Mesendoderm (in vitro differentiated cells): ENCODE data around the gene OR2A42.
"Not testable (repeated sequence)": the region's sequence is repeated elsewhere in the genome, so short reads cannot be mapped to it uniquely, and the experiment has no call there.

Source experiments
- DNase-seq: peaks from one replicate; pipeline ENCODE4 v3.0.0; 2013
- H2AK5ac ChIP-seq: 2 replicates; pipeline ENCODE4 v1.6.1; 2013; ENCODE audit warnings: low read length, inconsistent platforms
- H2BK120ac ChIP-seq: 2 replicates; pipeline ENCODE4 v1.6.1; 2013; ENCODE audit warnings: low read depth, mild to moderate bottlenecking, low read length, moderate library complexity, mixed read lengths
- H2BK15ac ChIP-seq: replicated peaks from 2 replicates; pipeline ENCODE4 v1.6.1; 2013; ENCODE audit warnings: low read depth, mild to moderate bottlenecking, moderate library complexity
- H2BK5ac ChIP-seq: 2 replicates; pipeline ENCODE4 v1.6.1; 2013; ENCODE audit warnings: low read length, inconsistent platforms
- H3K18ac ChIP-seq: 2 replicates; pipeline ENCODE4 v1.6.1; 2013; ENCODE audit warnings: mild to moderate bottlenecking, low read length, mixed read lengths
- H3K23ac ChIP-seq: one replicate; pipeline ENCODE4 v1.6.1; 2013; ENCODE audit warnings: low read length
- H3K27ac ChIP-seq: 2 replicates; pipeline ENCODE4 v1.5.1; 2013; ENCODE audit warnings: low read depth, mild to moderate bottlenecking, inconsistent platforms, low read length, moderate library complexity
- H3K27me3 ChIP-seq: 2 replicates; pipeline ENCODE4 v1.6.1; 2013; ENCODE audit warnings: low read length, control low read depth, mild to moderate bottlenecking, inconsistent platforms; ENCODE audit not compliant: insufficient read depth, poor library complexity
- H3K36me3 ChIP-seq: 2 replicates; pipeline ENCODE4 v1.6.1; 2013; ENCODE audit warnings: low read length, inconsistent platforms; ENCODE audit not compliant: control insufficient read depth, insufficient read depth
- H3K4ac ChIP-seq: one replicate; pipeline ENCODE4 v1.6.1; 2013; ENCODE audit warnings: low read depth, mild to moderate bottlenecking, low read length, moderate library complexity
- H3K4me1 ChIP-seq: 2 replicates; pipeline ENCODE4 v1.6.1; 2013; ENCODE audit warnings: low read depth, low read length, inconsistent platforms; ENCODE audit not compliant: control insufficient read depth
- H3K4me2 ChIP-seq: 2 replicates; pipeline ENCODE4 v1.6.1; 2013; ENCODE audit warnings: low read length
- H3K4me3 ChIP-seq: 2 replicates; pipeline ENCODE4 v1.5.1; 2013; ENCODE audit warnings: mild to moderate bottlenecking, low read length
- H3K56ac ChIP-seq: one replicate; pipeline ENCODE4 v1.6.1; 2013; ENCODE audit warnings: low read length
- H3K79me1 ChIP-seq: 2 replicates; pipeline ENCODE4 v1.6.1; 2013; ENCODE audit warnings: low read length, inconsistent platforms
- H3K79me2 ChIP-seq: 2 replicates; pipeline ENCODE4 v1.6.1; 2013; ENCODE audit warnings: mild to moderate bottlenecking, low read length; ENCODE audit not compliant: control insufficient read depth, insufficient read depth
- H3K9ac ChIP-seq: 2 replicates; pipeline ENCODE4 v1.6.1; 2013; ENCODE audit warnings: low read length, inconsistent platforms
- H4K5ac ChIP-seq: one replicate; pipeline ENCODE4 v1.6.1; 2013; ENCODE audit warnings: low read length
- H4K8ac ChIP-seq: one replicate; pipeline ENCODE4 v1.6.1; 2013; ENCODE audit warnings: low read depth, mild to moderate bottlenecking, control low read depth, low read length, moderate library complexity
- WGBS: extraction: QIAGEN DNeasy Blood & Tissue Kit; methylation state at CpG from one replicate; pipeline ENCODE4 v1.1.7; 2013; ENCODE audit warnings: low lambda C conversion rate, missing lambda C conversion rate; ENCODE audit not compliant: insufficient coverage; ENCODE audit errors: extremely low coverage; 5-methylcytosine and 5-hydroxymethylcytosine counted together

The OR2A42 gene

DNA sequence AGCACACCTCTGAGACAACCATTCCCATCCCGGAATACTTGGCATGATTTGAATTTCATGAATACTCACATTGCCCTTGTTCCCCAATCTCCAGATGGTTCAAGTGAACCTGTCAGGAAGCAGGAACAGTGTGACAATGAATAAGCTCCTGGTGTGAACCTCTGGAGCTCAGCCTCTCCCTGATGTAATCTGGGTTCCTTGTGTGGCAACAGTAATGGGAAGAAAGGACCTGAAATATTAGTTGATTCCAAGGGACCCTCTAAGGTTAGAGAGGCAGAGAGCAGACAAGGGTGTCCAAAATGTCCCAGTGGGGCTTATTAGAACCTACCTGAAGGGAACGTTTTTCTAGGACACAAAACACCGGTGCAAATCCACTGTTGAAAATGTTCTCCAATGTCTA is 16.7 kb upstream of the OR2A42 start:
- Histone ChIP-seq H3K4me1 (peaks cover 7% of the 10 kb centered on the region), H3K18ac (peak overlapping the region; percentile 75), H4K5ac (peak overlapping the region; percentile 2), H3K4me2 (no peak overlapping the region), H3K27ac (no peak overlapping the region), H2BK120ac (no peak overlapping the region), H4K8ac (no peak overlapping the region), H3K36me3 (no peaks in the 10 kb centered on the region), H3K9ac (no peak overlapping the region), H2BK5ac (peak overlapping the region; percentile 5), H3K56ac (peak overlapping the region; percentile 60), H3K27me3 (no peaks in the 10 kb centered on the region), H3K79me2 (no peaks in the 10 kb centered on the region), H3K23ac (no peak overlapping the region), H2AK5ac (no peak overlapping the region), H2BK15ac (no peak overlapping the region), H3K4me3 (no peak overlapping the region), H3K4ac (no peak overlapping the region), H3K79me1 (no peaks in the 10 kb centered on the region)
- peak; percentile 96 for DNase-seq
- no CpG with 5 or more reads among the region's 3 CpGs for WGBS

DNA sequence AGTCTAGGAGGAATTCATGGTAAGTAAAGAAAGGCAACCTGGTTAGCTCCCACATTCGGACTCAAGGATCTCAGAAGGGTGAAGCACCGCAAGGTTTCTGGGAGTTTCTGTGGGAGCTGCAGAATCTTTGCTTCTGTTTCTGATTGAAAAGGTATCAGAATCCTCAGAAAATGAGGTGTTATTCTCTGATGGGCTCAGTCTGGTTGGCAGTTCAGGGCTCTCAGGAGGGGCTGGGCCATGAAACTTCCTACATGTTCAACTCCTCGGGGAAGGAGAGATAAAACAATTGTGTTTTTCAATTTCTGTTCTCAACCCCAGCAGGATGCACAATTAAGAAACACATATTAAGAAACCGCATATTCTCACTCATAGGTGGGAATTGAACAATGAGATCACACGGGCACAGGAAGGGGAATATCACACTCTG is 16.1 kb upstream of the OR2A42 start:
- Histone ChIP-seq H3K36me3 (no peaks in the 10 kb centered on the region), H3K4me1 (peaks cover 7% of the 10 kb centered on the region), H2BK5ac (no peak overlapping the region), H3K4me3 (no peak overlapping the region), H3K56ac (no peak overlapping the region), H3K79me2 (no peaks in the 10 kb centered on the region), H3K18ac (peak overlapping the region; percentile 61), H2BK120ac (peak overlapping the region; percentile 33), H3K9ac (no peak overlapping the region), H3K27me3 (no peaks in the 10 kb centered on the region), H3K4me2 (no peak overlapping the region), H3K4ac (no peak overlapping the region), H2BK15ac (no peak overlapping the region), H4K8ac (no peak overlapping the region), H3K23ac (no peak overlapping the region), H3K79me1 (no peaks in the 10 kb centered on the region), H2AK5ac (no peak overlapping the region), H4K5ac (no peak overlapping the region), H3K27ac (peak overlapping the region; percentile 6)
- DNase-seq, result peak; percentile 77
- no CpG with 5 or more reads among the region's 5 CpGs for WGBS

DNA sequence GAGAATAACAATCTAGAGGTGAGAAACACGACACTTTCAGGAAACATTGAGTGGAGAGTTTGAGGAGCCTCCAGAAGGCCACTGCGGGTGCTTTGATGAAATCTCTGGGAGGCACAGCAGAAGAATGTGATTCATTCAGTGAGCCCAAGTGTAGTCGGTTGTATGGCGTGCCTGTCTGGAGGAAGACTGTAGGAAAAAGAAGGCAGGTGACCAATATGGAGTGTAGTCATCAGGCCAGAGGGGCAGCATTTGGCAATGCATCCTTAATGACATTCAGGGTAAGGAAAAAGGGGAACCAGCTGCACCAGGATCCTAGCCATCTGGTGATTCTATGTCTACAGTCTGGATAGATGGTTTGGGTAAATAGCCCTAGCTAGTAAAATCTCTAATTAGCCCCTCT is 12.9 kb upstream of the OR2A42 start:
- H3K4me3 ChIP-seq, H3K23ac ChIP-seq, H3K27ac ChIP-seq, H3K79me1 ChIP-seq, H4K8ac ChIP-seq, H3K79me2 ChIP-seq, H3K4me2 ChIP-seq, H3K36me3 ChIP-seq, H3K9ac ChIP-seq, H2BK5ac ChIP-seq, H3K4ac ChIP-seq, H3K27me3 ChIP-seq, H3K18ac ChIP-seq, H3K56ac ChIP-seq, H3K4me1 ChIP-seq, DNase-seq, H2BK120ac ChIP-seq, H2AK5ac ChIP-seq, H2BK15ac ChIP-seq, H4K5ac ChIP-seq: not testable (repeated sequence)
- WGBS, result no CpG with 5 or more reads among the region's 4 CpGs

DNA sequence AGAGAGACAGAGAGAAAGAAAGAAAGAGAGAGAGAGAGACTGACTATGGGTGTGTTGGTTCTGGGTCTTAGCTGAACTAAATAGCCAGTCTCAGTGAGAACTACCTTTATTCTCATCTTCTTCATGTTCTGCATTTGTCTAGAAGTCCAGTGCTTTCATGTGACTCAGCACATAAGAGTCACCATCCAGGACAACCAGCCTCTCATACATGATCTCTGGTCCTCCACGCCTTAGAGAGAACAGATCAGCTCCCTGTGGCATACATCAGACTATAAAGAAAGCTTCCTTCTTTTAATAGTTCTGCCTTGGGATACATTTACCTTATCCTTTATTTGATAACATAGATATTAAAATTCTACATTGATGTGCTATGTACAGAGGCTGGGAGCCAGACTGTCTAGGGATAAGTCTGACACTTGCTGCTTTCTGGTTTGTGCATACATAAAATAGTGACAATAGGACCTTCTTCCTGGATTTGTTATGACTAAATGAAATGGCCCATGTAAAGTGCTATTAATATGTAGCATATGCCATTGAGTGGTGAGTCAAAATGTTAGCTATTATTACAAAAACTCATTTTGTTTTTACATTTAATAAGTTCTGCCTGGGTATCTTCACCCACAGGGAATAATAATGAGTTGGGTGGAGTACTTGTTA is 8.4 kb upstream of the OR2A42 start:
- H3K27ac ChIP-seq, H3K4me1 ChIP-seq, H3K4me2 ChIP-seq, H3K56ac ChIP-seq, DNase-seq, H3K4me3 ChIP-seq, H2BK5ac ChIP-seq, H3K79me1 ChIP-seq, H3K79me2 ChIP-seq, H3K36me3 ChIP-seq, H3K27me3 ChIP-seq, H4K5ac ChIP-seq, H3K23ac ChIP-seq, H4K8ac ChIP-seq, H3K4ac ChIP-seq, H2BK15ac ChIP-seq, H2BK120ac ChIP-seq, H3K18ac ChIP-seq, H3K9ac ChIP-seq, H2AK5ac ChIP-seq: not testable (repeated sequence)
- WGBS, result no CpG with 5 or more reads among the region's 1 CpG

DNA sequence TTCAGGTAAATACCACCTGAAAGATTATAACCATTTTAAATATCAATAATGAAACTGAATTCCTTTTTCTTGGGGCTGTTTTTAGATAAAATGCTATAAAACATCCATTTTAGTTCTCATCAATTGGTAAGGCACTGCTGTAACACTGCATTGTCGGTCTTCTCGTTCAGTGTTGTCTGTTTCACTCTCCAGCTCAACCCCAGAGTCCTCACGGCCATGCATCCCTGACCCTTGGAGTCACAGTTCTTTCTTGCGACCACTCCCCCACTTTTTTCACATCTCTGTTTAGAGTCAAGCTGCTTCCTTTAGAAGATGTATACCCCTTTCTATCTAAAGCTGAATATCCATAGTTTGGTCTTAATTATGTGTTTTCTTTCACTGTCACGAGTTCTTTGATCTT is 7.6 kb upstream of the OR2A42 start:
- not testable (repeated sequence) for H2BK15ac ChIP-seq, H3K79me1 ChIP-seq, H4K5ac ChIP-seq, H3K9ac ChIP-seq, H2BK5ac ChIP-seq, H3K27me3 ChIP-seq, H3K4me1 ChIP-seq, H3K4me3 ChIP-seq, H3K79me2 ChIP-seq, H3K4me2 ChIP-seq, H3K4ac ChIP-seq, H3K27ac ChIP-seq, H2BK120ac ChIP-seq, H3K56ac ChIP-seq, H3K23ac ChIP-seq, H3K18ac ChIP-seq, H4K8ac ChIP-seq, H3K36me3 ChIP-seq, DNase-seq, H2AK5ac ChIP-seq
- no CpG with 5 or more reads among the region's 5 CpGs for WGBS

DNA sequence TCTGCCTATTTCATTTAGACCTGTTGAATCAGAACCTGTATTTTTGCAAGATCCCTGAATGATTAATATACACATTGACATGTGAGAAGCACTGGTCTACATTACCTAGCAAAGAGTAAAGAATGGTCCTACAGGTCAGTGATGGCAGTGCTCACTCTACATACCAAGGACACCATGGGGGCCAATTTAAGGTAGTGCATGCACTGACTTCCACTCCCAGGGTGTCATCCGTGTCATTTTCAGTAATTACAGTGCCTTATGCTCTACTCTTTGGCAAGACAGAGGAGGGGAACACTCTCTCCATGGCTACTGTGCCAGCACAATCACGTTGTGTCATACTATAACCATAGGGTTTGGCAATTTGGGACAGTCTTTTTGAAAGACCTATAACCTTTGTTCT is 6.0 kb upstream of the OR2A42 start:
- not testable (repeated sequence) for DNase-seq, H2BK5ac ChIP-seq, H3K23ac ChIP-seq, H3K18ac ChIP-seq, H3K79me2 ChIP-seq, H2BK120ac ChIP-seq, H2BK15ac ChIP-seq, H3K9ac ChIP-seq, H3K36me3 ChIP-seq, H3K79me1 ChIP-seq, H3K4me2 ChIP-seq, H4K8ac ChIP-seq, H2AK5ac ChIP-seq, H3K27ac ChIP-seq, H3K4ac ChIP-seq, H3K27me3 ChIP-seq, H3K4me1 ChIP-seq, H3K56ac ChIP-seq, H4K5ac ChIP-seq, H3K4me3 ChIP-seq
- no CpG with 5 or more reads among the region's 2 CpGs for WGBS
